ENCODE data around the gene SMYD1. TPM values are rescaled to one million over a fixed set of nuclear protein-coding genes. Genes with fewer than 3 reads are reported as not detected.

Gene SMYD1
- total and polyA plus RNA-seq, 2 donors (not counting 1 experiment from before 2014, with no cell fraction given) = not detected

DNA sequence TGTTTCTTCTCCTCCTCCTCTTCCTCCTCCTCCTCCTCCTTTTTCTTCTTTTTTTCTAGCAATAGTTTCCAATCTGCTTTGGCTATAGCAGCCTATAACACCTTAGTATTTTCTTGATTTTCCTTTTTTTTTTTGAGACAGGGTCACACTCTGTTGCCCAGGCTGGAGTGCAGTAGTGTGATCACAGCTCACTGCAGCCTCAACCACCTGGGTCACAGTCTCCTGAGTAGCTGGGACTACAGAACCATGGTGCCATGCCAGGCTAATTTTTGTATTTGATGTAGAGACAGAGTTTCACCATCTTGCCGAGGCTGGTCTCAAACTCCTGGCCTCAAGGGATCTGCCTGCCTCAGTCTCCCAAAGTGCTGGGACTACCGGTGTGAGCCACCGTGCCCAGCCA is 91.9 kb downstream of the SMYD1 start:
- no peak overlapping the region for H2AFZ ChIP-seq (ENCODE audit: insufficient read depth, low read depth, low read length, poor library complexity, severe bottlenecking)
- DNase-seq (no peak), ATAC-seq (ENCODE audit: low read depth) (no peak)
- no peaks in the 10 kb centered on the region for H3K79me2 ChIP-seq (ENCODE audit: control insufficient read depth, insufficient read depth, low read length)
- no peak overlapping the region for H3K9ac ChIP-seq (ENCODE audit: low read length)
- ChIA-PET CTCF (interaction anchor here (0.9 to 3.8 kb wide), 9 partner anchors 10 to 161 kb away, joined by 3 to 46 read pairs (median 4); partner anchors contain the start of gene THNSL2), POLR2A (no interaction called here)
- H3K27ac ChIP-seq (ENCODE audit: low read length in 2 of 2) = no peak overlapping the region
- 56% methylated on average over 1 of the region's 3 CpGs for WGBS (ENCODE audit: insufficient coverage)
- Mint-ChIP-seq H3K9me3 (ENCODE audit: insufficient read depth) (no peaks in the 10 kb centered on the region), H3K27ac (no peak overlapping the region), H3K27me3 (no peaks in the 10 kb centered on the region), H3K4me3 (no peak overlapping the region), H3K4me1 (peaks cover 1% of the 10 kb centered on the region)
- H3K4me1 ChIP-seq (ENCODE audit: control insufficient read depth in 2 of 2, insufficient read depth in 2 of 2, low read length in 2 of 2) = no peaks in the 10 kb centered on the region
- H3K36me3 ChIP-seq (replicated peaks in 1 of 2; ENCODE audit: control extremely low read depth in 1 of 2, control insufficient read depth in 1 of 2, extremely low read depth in 1 of 2, insufficient read depth in 2 of 2, low read length in 1 of 2) = no peaks in the 10 kb centered on the region
- intact Hi-C loops (cut with micrococcal nuclease) = no loop called here
- no peaks in the 10 kb centered on the region for H4K20me1 ChIP-seq (ENCODE audit: control insufficient read depth, insufficient read depth, low read length, poor library complexity, severe bottlenecking)
- no peak overlapping the region for H3K4me3 ChIP-seq (ENCODE audit: control extremely low read depth in 1 of 5, extremely low read depth in 1 of 5, insufficient read depth in 1 of 5, low read depth in 2 of 5, low read length in 4 of 5)
- no peak for TF ChIP-seq EZH2 (IDR thresholded peaks at IDR 0.05; ENCODE audit: borderline replicate concordance, insufficient read depth, low read depth, low read length, poor library complexity, severe bottlenecking)
- TF ChIP-seq, protein P1, sequence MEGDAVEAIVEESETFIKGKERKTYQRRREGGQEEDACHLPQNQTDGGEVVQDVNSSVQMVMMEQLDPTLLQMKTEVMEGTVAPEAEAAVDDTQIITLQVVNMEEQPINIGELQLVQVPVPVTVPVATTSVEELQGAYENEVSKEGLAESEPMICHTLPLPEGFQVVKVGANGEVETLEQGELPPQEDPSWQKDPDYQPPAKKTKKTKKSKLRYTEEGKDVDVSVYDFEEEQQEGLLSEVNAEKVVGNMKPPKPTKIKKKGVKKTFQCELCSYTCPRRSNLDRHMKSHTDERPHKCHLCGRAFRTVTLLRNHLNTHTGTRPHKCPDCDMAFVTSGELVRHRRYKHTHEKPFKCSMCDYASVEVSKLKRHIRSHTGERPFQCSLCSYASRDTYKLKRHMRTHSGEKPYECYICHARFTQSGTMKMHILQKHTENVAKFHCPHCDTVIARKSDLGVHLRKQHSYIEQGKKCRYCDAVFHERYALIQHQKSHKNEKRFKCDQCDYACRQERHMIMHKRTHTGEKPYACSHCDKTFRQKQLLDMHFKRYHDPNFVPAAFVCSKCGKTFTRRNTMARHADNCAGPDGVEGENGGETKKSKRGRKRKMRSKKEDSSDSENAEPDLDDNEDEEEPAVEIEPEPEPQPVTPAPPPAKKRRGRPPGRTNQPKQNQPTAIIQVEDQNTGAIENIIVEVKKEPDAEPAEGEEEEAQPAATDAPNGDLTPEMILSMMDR (IDR thresholded peaks at IDR 0.05) = no peak
- H3K27me3 ChIP-seq (replicated peaks in 1 of 4; ENCODE audit: control extremely low read depth in 1 of 4, control insufficient read depth in 3 of 4, insufficient read depth in 4 of 4, low read length in 3 of 4) = no peaks in the 10 kb centered on the region
- H3K4me2 ChIP-seq (replicated peaks; ENCODE audit: low read depth, low read length, poor library complexity, severe bottlenecking) = no peak overlapping the region
- H3K9me3 ChIP-seq (ENCODE audit: control extremely low read depth in 1 of 3, control insufficient read depth in 2 of 3, insufficient read depth in 1 of 3, low read length in 2 of 3) = no peaks in the 10 kb centered on the region

DNA sequence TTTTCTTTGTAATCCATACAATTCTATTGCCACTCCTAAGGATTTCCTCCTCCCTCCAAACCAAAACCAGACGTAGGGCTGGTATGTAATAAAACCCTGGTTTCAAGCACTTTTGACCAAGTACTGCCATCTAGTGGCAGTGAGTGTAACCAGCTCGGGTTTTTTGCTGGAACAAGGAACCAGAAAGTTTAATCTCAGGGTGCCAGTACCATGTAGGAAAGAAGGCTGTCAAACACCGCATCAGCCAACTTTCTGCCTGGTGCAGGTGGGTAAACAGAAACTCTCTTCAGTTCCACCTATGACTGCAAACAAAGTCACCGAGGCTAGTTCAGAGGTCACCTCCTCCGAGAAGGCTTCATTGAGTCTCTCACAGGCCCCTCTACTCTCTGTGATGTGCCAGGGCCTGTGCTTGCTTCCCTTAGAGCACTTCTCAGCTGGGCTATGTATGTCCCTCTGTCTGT is 92.4 kb downstream of the SMYD1 start:
- peak; percentile 75 for DNase-seq
- H3K4me3 ChIP-seq (ENCODE audit: control extremely low read depth in 1 of 5, extremely low read depth in 1 of 5, insufficient read depth in 1 of 5, low read depth in 2 of 5, low read length in 4 of 5) = no peak overlapping the region
- POLR2A ChIA-PET = no interaction called here
- peaks cover 1% of the 10 kb centered on the region for H3K4me1 Mint-ChIP-seq
- peak; percentile 57 for ATAC-seq (ENCODE audit: low read depth)
- intact Hi-C loops (cut with micrococcal nuclease) = loop anchor here (1.0 kb wide), 1 partner anchor 100 kb away; no protein-coding TSS in a partner anchor
- no peak for TF ChIP-seq EZH2 (IDR thresholded peaks at IDR 0.05; ENCODE audit: borderline replicate concordance, insufficient read depth, low read depth, low read length, poor library complexity, severe bottlenecking)
- TF ChIP-seq, protein P1 (IDR thresholded peaks at IDR 0.05) = peak; percentile 95
- no peak overlapping the region for H3K9ac ChIP-seq (ENCODE audit: low read length)
- no peak overlapping the region for H2AFZ ChIP-seq (ENCODE audit: insufficient read depth, low read depth, low read length, poor library complexity, severe bottlenecking)
- H3K27me3 ChIP-seq (replicated peaks in 1 of 4; ENCODE audit: control extremely low read depth in 1 of 4, control insufficient read depth in 3 of 4, insufficient read depth in 4 of 4, low read length in 3 of 4) = no peaks in the 10 kb centered on the region
- 33% methylated on average over 3 of the region's 5 CpGs for WGBS (ENCODE audit: insufficient coverage)
- no peaks in the 10 kb centered on the region for H3K9me3 Mint-ChIP-seq (ENCODE audit: insufficient read depth)
- H3K4me1 ChIP-seq (ENCODE audit: control insufficient read depth in 2 of 2, insufficient read depth in 2 of 2, low read length in 2 of 2) = no peaks in the 10 kb centered on the region
- no peaks in the 10 kb centered on the region for H3K79me2 ChIP-seq (ENCODE audit: control insufficient read depth, insufficient read depth, low read length)
- no peak overlapping the region for H3K4me3 Mint-ChIP-seq
- no peaks in the 10 kb centered on the region for H3K9me3 ChIP-seq (ENCODE audit: control extremely low read depth in 1 of 3, control insufficient read depth in 2 of 3, insufficient read depth in 1 of 3, low read length in 2 of 3)
- CTCF ChIA-PET = interaction anchor here (0.9 to 3.8 kb wide), 11 partner anchors 10 to 162 kb away, joined by 3 to 46 read pairs (median 4); partner anchors contain the start of gene THNSL2
- H4K20me1 ChIP-seq (ENCODE audit: control insufficient read depth, insufficient read depth, low read length, poor library complexity, severe bottlenecking) = no peaks in the 10 kb centered on the region
- H3K27ac Mint-ChIP-seq = no peak overlapping the region
- no peak overlapping the region for H3K27ac ChIP-seq (ENCODE audit: low read length in 2 of 2)
- H3K27me3 Mint-ChIP-seq = no peaks in the 10 kb centered on the region
- H3K36me3 ChIP-seq (replicated peaks in 1 of 2; ENCODE audit: control extremely low read depth in 1 of 2, control insufficient read depth in 1 of 2, extremely low read depth in 1 of 2, insufficient read depth in 2 of 2, low read length in 1 of 2) = no peaks in the 10 kb centered on the region
- no peak overlapping the region for H3K4me2 ChIP-seq (replicated peaks; ENCODE audit: low read depth, low read length, poor library complexity, severe bottlenecking)

Data from B cell (primary cell).